Liver (tissue), 9 donors: ENCODE data around the gene LTV1. TPM values are rescaled to one million over a fixed set of nuclear protein-coding genes. Genes with fewer than 3 reads are reported as not detected.

ENCODE experiments used
- DNase-seq: peaks from one replicate; pipeline ENCODE4 v3.0.0-alpha.2; 2017; ENCODE audit warnings: low spot score
- H3K27ac ChIP-seq, 2 donors: one replicate each; pipeline ENCODE4 v1.7.0; 2013; ENCODE audit warnings: inconsistent platforms in 2 of 2, low read length in 2 of 2, control low read depth in 1 of 2, low read depth in 1 of 2, mild to moderate bottlenecking in 1 of 2
- H3K27me3 ChIP-seq, 4 donors: one replicate each; pipeline versions ENCODE4 v1.6.1 to v1.7.0; 2013; ENCODE audit warnings: low read length in 3 of 4, inconsistent platforms in 1 of 4, mild to moderate bottlenecking in 1 of 4, moderate library complexity in 1 of 4; ENCODE audit not compliant: control insufficient read depth in 4 of 4, insufficient read depth in 4 of 4
- H3K36me3 ChIP-seq, 4 donors: one replicate each; pipeline versions ENCODE4 v1.6.1 to v1.7.0; 2013; ENCODE audit warnings: low read length in 3 of 4, mild to moderate bottlenecking in 3 of 4, low read depth in 1 of 4, moderate library complexity in 1 of 4; ENCODE audit not compliant: control insufficient read depth in 4 of 4, insufficient read depth in 3 of 4
- H3K4me1 ChIP-seq, 4 donors: one replicate each; pipeline versions ENCODE4 v1.6.1 to v1.7.0; 2013; ENCODE audit warnings: low read length in 3 of 4, mild to moderate bottlenecking in 3 of 4, moderate library complexity in 1 of 4; ENCODE audit not compliant: control insufficient read depth in 4 of 4, insufficient read depth in 4 of 4
- H3K4me3 ChIP-seq, 3 donors: one replicate each; pipeline versions ENCODE4 v1.6.1 to v1.7.0; 2013; ENCODE audit warnings: low read length in 3 of 3, control low read depth in 1 of 3, low read depth in 1 of 3, mild to moderate bottlenecking in 1 of 3
- H3K9ac ChIP-seq, 2 donors: one replicate each; pipeline ENCODE4 v1.7.0; 2013; ENCODE audit warnings: low read length in 2 of 2, mild to moderate bottlenecking in 2 of 2, moderate library complexity in 2 of 2, control low read depth in 1 of 2, low read depth in 1 of 2
- H3K9me3 ChIP-seq, 4 donors: one replicate each; pipeline versions ENCODE4 v1.6.1 to v1.7.0; 2013; ENCODE audit warnings: low read length in 3 of 4; ENCODE audit not compliant: control insufficient read depth in 4 of 4
- EGR1 ChIP-seq, 2 donors: IDR thresholded peaks; 2 replicates each; pipeline ENCODE4 v1.6.1; 2016 to 2018; ENCODE audit warnings: antibody characterized with exemption in 2 of 2, low read depth in 2 of 2
- FOXA1 ChIP-seq: IDR thresholded peaks from 2 replicates; pipeline ENCODE4 v1.6.1; 2016; ENCODE audit warnings: antibody characterized with exemption
- FOXA2 ChIP-seq: IDR thresholded peaks from 2 replicates; pipeline ENCODE4 v1.6.1; 2016; ENCODE audit warnings: antibody characterized with exemption
- GABPA ChIP-seq, 2 donors: IDR thresholded peaks in 1 of 2; conservative IDR thresholded peaks in 1 of 2; 2 replicates each; pipeline ENCODE4 v1.6.1; 2016; ENCODE audit warnings: antibody characterized with exemption in 2 of 2, mild to moderate bottlenecking in 1 of 2, moderate library complexity in 1 of 2
- HNF4A ChIP-seq, 2 donors: conservative IDR thresholded peaks; 2 replicates each; pipeline ENCODE4 v1.6.1; 2016; ENCODE audit warnings: antibody characterized with exemption in 2 of 2, mild to moderate bottlenecking in 2 of 2
- HNF4G ChIP-seq: IDR thresholded peaks from 2 replicates; pipeline ENCODE4 v1.6.1; 2016; ENCODE audit warnings: antibody characterized with exemption
- JUND ChIP-seq, 2 donors: IDR thresholded peaks; 2 replicates each; pipeline ENCODE4 v1.6.1; 2016; ENCODE audit warnings: antibody characterized with exemption in 2 of 2
- NR2F2 ChIP-seq: IDR thresholded peaks from 2 replicates; pipeline ENCODE4 v1.6.1; 2016; ENCODE audit warnings: antibody characterized with exemption
- RAD21 ChIP-seq, 2 donors: IDR thresholded peaks; 2 replicates each; pipeline ENCODE4 v1.6.1; 2016; ENCODE audit warnings: antibody characterized with exemption in 2 of 2, mild to moderate bottlenecking in 2 of 2
- RXRA ChIP-seq, 2 donors: IDR thresholded peaks; 2 replicates each; pipeline ENCODE4 v1.6.1; 2017 to 2018; ENCODE audit warnings: antibody characterized with exemption in 2 of 2, mild to moderate bottlenecking in 1 of 2
- SP1 ChIP-seq: IDR thresholded peaks from 2 replicates; pipeline ENCODE4 v1.6.1; 2018; ENCODE audit warnings: antibody characterized with exemption, mild to moderate bottlenecking
- TAF1 ChIP-seq: conservative IDR thresholded peaks from 2 replicates; pipeline ENCODE4 v1.6.1; 2016; ENCODE audit warnings: antibody characterized with exemption, mild to moderate bottlenecking
- YY1 ChIP-seq: IDR thresholded peaks from 2 replicates; pipeline ENCODE4 v1.6.1; 2016; ENCODE audit warnings: antibody characterized with exemption, mild to moderate bottlenecking
- WGBS: extraction: QIAGEN DNeasy Blood & Tissue Kit; methylation state at CpG from one replicate; pipeline ENCODE4 v1.1.7; 2013; 5-methylcytosine and 5-hydroxymethylcytosine counted together
- polyA plus RNA-seq, 2 donors: library from polyadenylated mRNA; stranded (reverse) in 1 of 2; unstranded in 1 of 2; fragments of 200-250 nt in 1 of 2; fragments of >200 nt in 1 of 2; fragmentation: Nextera tagmentation in 1 of 2; extraction: Ambion mirVana in 1 of 2; gene quantifications; one replicate each; pipeline versions ENCODE4 v1.2.1 to v1.2.3, GENCODE V29; 2013 to 2015
- total RNA-seq, 2 donors: library from RNA; depleted of rRNA; stranded (reverse); fragments of >200 nt; gene quantifications; one replicate each; pipeline ENCODE4 v1.2.3, GENCODE V29; 2014
- TF ChIP-seq, protein P1 (sequence below): IDR thresholded peaks from 2 replicates; pipeline ENCODE4 v1.6.1; 2016; ENCODE audit warnings: antibody characterized with exemption
- TF ChIP-seq, protein P2 (sequence below): IDR thresholded peaks from 2 replicates; pipeline ENCODE4 v1.6.1; 2016; ENCODE audit warnings: antibody characterized with exemption
- TF ChIP-seq, protein P3 (sequence below): IDR thresholded peaks from 2 replicates; pipeline ENCODE4 v1.6.1; 2016; ENCODE audit warnings: antibody characterized with exemption, mild to moderate bottlenecking
- TF ChIP-seq, protein P4 (sequence below): fragments of 150-350 bp; IDR thresholded peaks from 2 replicates; pipeline ENCODE4 v1.5.1; 2017; ENCODE audit warnings: improper control_type of control experiment, low read depth, low read length; ENCODE audit not compliant: missing input control
- TF ChIP-seq, protein P5 (sequence below): IDR thresholded peaks from 2 replicates; pipeline ENCODE4 v1.6.1; 2016; ENCODE audit warnings: antibody characterized with exemption
- donor health status: healthy.
- donor health status: healthy.
- donor health status: healthy.
- donor health status: healthy.
- donor health status: healthy.

Gene LTV1
- total and polyA plus RNA-seq, 4 donors, result 8.7 to 14.5 (median 13.1) TPM

DNA sequence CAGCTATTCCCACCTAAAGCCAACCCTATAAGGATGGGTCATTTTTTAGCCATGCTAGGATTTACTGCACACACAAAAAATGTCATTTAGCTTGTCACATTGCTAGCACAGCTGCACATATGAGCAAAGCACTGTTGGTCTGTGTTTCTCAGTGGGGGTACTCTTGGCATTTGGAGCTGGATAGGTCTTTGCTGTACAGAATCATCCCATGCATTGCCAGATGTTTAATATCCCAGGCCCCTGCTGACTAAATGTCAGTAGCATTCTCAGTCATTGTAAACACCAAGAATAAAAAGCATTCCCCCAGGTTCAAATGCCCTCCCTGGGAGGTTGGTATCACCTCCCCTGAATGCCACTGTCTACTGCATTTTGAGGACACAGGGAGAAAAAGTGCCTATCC is 14.6 kb upstream of the LTV1 start:
- H3K27me3 ChIP-seq, result no peaks in the 10 kb centered on the region
- no peaks in the 10 kb centered on the region for H3K4me1 ChIP-seq
- DNase-seq, result no peak
- no peak overlapping the region for H3K27ac ChIP-seq
- H3K36me3 ChIP-seq, result peaks cover 0 to 11% (median 0%) of the 10 kb centered on the region in 4 donors
- H3K4me3 ChIP-seq, result no peak overlapping the region
- TF ChIP-seq YY1 (no peak), SP1 (no peak), HNF4G (no peak), RXRA (IDR thresholded peaks at IDR 0.05) (no peak), EGR1 (IDR thresholded peaks at IDR 0.05; ENCODE audit: low read depth in 2 of 2) (no peak), JUND (IDR thresholded peaks at IDR 0.05) (no peak), GABPA (IDR thresholded peaks at IDR 0.05 in 1 of 2, conservative IDR thresholded peaks at IDR 0.05 in 1 of 2) (no peak), HNF4A (conservative IDR thresholded peaks at IDR 0.05) (no peak), RAD21 (IDR thresholded peaks at IDR 0.05) (no peak), TAF1 (no peak)
- TF ChIP-seq, protein P1, sequence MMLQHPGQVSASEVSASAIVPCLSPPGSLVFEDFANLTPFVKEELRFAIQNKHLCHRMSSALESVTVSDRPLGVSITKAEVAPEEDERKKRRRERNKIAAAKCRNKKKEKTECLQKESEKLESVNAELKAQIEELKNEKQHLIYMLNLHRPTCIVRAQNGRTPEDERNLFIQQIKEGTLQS, result no peak
- TF ChIP-seq, protein P2, sequence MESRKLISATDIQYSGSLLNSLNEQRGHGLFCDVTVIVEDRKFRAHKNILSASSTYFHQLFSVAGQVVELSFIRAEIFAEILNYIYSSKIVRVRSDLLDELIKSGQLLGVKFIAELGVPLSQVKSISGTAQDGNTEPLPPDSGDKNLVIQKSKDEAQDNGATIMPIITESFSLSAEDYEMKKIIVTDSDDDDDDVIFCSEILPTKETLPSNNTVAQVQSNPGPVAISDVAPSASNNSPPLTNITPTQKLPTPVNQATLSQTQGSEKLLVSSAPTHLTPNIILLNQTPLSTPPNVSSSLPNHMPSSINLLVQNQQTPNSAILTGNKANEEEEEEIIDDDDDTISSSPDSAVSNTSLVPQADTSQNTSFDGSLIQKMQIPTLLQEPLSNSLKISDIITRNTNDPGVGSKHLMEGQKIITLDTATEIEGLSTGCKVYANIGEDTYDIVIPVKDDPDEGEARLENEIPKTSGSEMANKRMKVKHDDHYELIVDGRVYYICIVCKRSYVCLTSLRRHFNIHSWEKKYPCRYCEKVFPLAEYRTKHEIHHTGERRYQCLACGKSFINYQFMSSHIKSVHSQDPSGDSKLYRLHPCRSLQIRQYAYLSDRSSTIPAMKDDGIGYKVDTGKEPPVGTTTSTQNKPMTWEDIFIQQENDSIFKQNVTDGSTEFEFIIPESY, result no peak
- TF ChIP-seq, protein P3, sequence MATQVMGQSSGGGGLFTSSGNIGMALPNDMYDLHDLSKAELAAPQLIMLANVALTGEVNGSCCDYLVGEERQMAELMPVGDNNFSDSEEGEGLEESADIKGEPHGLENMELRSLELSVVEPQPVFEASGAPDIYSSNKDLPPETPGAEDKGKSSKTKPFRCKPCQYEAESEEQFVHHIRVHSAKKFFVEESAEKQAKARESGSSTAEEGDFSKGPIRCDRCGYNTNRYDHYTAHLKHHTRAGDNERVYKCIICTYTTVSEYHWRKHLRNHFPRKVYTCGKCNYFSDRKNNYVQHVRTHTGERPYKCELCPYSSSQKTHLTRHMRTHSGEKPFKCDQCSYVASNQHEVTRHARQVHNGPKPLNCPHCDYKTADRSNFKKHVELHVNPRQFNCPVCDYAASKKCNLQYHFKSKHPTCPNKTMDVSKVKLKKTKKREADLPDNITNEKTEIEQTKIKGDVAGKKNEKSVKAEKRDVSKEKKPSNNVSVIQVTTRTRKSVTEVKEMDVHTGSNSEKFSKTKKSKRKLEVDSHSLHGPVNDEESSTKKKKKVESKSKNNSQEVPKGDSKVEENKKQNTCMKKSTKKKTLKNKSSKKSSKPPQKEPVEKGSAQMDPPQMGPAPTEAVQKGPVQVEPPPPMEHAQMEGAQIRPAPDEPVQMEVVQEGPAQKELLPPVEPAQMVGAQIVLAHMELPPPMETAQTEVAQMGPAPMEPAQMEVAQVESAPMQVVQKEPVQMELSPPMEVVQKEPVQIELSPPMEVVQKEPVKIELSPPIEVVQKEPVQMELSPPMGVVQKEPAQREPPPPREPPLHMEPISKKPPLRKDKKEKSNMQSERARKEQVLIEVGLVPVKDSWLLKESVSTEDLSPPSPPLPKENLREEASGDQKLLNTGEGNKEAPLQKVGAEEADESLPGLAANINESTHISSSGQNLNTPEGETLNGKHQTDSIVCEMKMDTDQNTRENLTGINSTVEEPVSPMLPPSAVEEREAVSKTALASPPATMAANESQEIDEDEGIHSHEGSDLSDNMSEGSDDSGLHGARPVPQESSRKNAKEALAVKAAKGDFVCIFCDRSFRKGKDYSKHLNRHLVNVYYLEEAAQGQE, result no peak
- no peaks in the 10 kb centered on the region for H3K9me3 ChIP-seq
- no peak overlapping the region for H3K9ac ChIP-seq

DNA sequence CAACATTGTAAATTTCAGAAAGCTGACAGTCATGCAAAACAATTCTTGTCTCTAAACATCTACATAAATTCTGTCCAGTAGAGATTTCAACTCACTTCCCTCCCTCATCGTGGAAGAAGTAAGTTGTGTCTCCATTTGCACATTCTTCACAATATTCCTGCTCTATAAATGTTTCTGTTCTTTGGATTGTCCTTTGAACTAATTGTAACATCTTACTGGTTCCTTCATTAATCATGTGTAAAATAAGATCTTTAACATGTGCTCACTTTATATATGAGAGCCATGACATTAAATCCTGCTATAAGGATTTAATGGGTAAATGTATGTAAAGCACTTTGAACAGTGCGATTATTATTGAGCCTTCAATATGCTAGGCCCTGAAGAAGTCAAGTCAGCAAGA is 7.0 kb upstream of the LTV1 start:
- H3K9ac ChIP-seq, result no peak overlapping the region
- H3K27ac ChIP-seq, result no peak overlapping the region
- no peaks in the 10 kb centered on the region for H3K27me3 ChIP-seq
- WGBS, result 93% methylated on average over 2 of the region's 2 CpGs
- no peaks in the 10 kb centered on the region for H3K36me3 ChIP-seq
- peaks cover 0 to 6% (median 2%) of the 10 kb centered on the region in 4 donors for H3K4me1 ChIP-seq
- no peaks in the 10 kb centered on the region for H3K9me3 ChIP-seq
- H3K4me3 ChIP-seq, result no peak overlapping the region
- DNase-seq, result no peak
- TF ChIP-seq JUND (IDR thresholded peaks at IDR 0.05), result no peak
- TF ChIP-seq SP1, result no peak
- no peak for TF ChIP-seq HNF4A (conservative IDR thresholded peaks at IDR 0.05)
- TF ChIP-seq, protein P3, result no peak
- TF ChIP-seq HNF4G, result no peak
- no peak for TF ChIP-seq EGR1 (IDR thresholded peaks at IDR 0.05; ENCODE audit: low read depth in 2 of 2)
- TF ChIP-seq, protein P2, result no peak
- TF ChIP-seq, protein P4, sequence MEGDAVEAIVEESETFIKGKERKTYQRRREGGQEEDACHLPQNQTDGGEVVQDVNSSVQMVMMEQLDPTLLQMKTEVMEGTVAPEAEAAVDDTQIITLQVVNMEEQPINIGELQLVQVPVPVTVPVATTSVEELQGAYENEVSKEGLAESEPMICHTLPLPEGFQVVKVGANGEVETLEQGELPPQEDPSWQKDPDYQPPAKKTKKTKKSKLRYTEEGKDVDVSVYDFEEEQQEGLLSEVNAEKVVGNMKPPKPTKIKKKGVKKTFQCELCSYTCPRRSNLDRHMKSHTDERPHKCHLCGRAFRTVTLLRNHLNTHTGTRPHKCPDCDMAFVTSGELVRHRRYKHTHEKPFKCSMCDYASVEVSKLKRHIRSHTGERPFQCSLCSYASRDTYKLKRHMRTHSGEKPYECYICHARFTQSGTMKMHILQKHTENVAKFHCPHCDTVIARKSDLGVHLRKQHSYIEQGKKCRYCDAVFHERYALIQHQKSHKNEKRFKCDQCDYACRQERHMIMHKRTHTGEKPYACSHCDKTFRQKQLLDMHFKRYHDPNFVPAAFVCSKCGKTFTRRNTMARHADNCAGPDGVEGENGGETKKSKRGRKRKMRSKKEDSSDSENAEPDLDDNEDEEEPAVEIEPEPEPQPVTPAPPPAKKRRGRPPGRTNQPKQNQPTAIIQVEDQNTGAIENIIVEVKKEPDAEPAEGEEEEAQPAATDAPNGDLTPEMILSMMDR, result no peak
- TF ChIP-seq RXRA (IDR thresholded peaks at IDR 0.05), result no peak
- TF ChIP-seq FOXA1, result no peak
- no peak for TF ChIP-seq YY1
- TF ChIP-seq TAF1, result no peak
- TF ChIP-seq FOXA2, result no peak
- TF ChIP-seq, protein P1, result no peak
- no peak for TF ChIP-seq NR2F2
- TF ChIP-seq GABPA (IDR thresholded peaks at IDR 0.05 in 1 of 2, conservative IDR thresholded peaks at IDR 0.05 in 1 of 2), result no peak
- TF ChIP-seq, protein P5, sequence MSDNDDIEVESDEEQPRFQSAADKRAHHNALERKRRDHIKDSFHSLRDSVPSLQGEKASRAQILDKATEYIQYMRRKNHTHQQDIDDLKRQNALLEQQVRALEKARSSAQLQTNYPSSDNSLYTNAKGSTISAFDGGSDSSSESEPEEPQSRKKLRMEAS, result no peak
